Kidney (tissue), 14 donors: Measurements from ENCODE around the gene RGR. TPM values are rescaled to one million over a fixed set of nuclear protein-coding genes. Genes with fewer than 3 reads are reported as not detected.

ENCODE experiments used
- DNase-seq, 5 donors: peaks; one replicate each; pipeline ENCODE4 v3.0.0-alpha.2; 2013 to 2020
- FAIRE-seq: peaks from 2 replicates; lab custom pipeline; 2012; peaks lifted over from hg19 to GRCh38; lab: Jason Lieb, UNC
- H3K27ac ChIP-seq, 2 donors: one replicate each; pipeline ENCODE4 v1.7.0; 2013; ENCODE audit warnings: low read depth in 2 of 2, low read length in 2 of 2, inconsistent platforms in 1 of 2
- H3K27me3 ChIP-seq: one replicate; pipeline ENCODE4 v1.7.1; 2013; ENCODE audit warnings: low read length, inconsistent platforms; ENCODE audit not compliant: control insufficient read depth, insufficient read depth
- H3K36me3 ChIP-seq, 3 donors: one replicate each; pipeline versions ENCODE4 v1.7.0 to v1.7.1; 2013; ENCODE audit warnings: low read length in 3 of 3, control low read depth in 1 of 3, inconsistent platforms in 1 of 3; ENCODE audit not compliant: insufficient read depth in 3 of 3, control insufficient read depth in 2 of 3
- H3K4me1 ChIP-seq, 3 donors: one replicate each; pipeline versions ENCODE4 v1.7.0 to v1.7.1; 2013; ENCODE audit warnings: low read length in 3 of 3, inconsistent platforms in 1 of 3, low read depth in 1 of 3; ENCODE audit not compliant: control insufficient read depth in 2 of 3, insufficient read depth in 2 of 3
- H3K4me3 ChIP-seq, 3 donors: one replicate each; pipeline versions ENCODE4 v1.7.0 to v1.8.1; 2013; ENCODE audit warnings: low read length in 3 of 3, control low read depth in 1 of 3, inconsistent platforms in 1 of 3
- H3K9ac ChIP-seq, 3 donors: one replicate each; pipeline versions ENCODE4 v1.7.0 to v1.7.1; 2013; ENCODE audit warnings: low read length in 3 of 3, control low read depth in 1 of 3, inconsistent platforms in 1 of 3
- H3K9me3 ChIP-seq, 3 donors: one replicate each; pipeline versions ENCODE4 v1.7.0 to v1.7.1; 2013; ENCODE audit warnings: low read length in 3 of 3, control low read depth in 1 of 3, inconsistent platforms in 1 of 3; ENCODE audit not compliant: control insufficient read depth in 2 of 3, insufficient read depth in 1 of 3
- CTCF ChIP-seq: IDR thresholded peaks from 3 replicates; pipeline ENCODE4 v1.5.1; 2012; ENCODE audit warnings: mild to moderate bottlenecking, moderate library complexity, borderline replicate concordance; ENCODE audit not compliant: insufficient read depth; ENCODE audit errors: extremely low read depth
- intact Hi-C: fragments of 100-400 bp; cut with DNase I; formaldehyde crosslinking; loops from one replicate; pipeline ENCODE4 v1.11.1; 2022
- polyA plus RNA-seq: library from polyadenylated mRNA; stranded (reverse); fragments of 350-450 nt; fragmentation: Illumina TruSeq; extraction: RNeasy Lipid Tissue Mini Kit (QIAGEN cat#74804); gene quantifications from one replicate; pipeline ENCODE4 v1.2.3, GENCODE V29; 2014; ENCODE audit warnings: low read depth, low replicate concordance; ENCODE audit not compliant: insufficient read depth
- total RNA-seq: library from RNA; stranded (reverse); fragmentation: NEBNext Ultra II Directional; extraction: Animal tissue kit (Norgen Biotek cat#: 25700); gene quantifications from one replicate; pipeline ENCODE4 v1.2.1, GENCODE V29; 2021
- donor health status: control.
- donor health status: control.
- donor health status: control.
- donor health status: control.
- donor health status: control.
- donor health status: DM: yes; HTN: yes; CAD: no.
- donor health status: Normal renal cell carcinoma (clear cell type).

Gene RGR
- total and polyA plus RNA-seq, 2 donors from 2014 or later, result not detected

- DNase-seq (no peak), FAIRE-seq (no peak)
- Histone ChIP-seq H3K9ac (no peak overlapping the region), H3K4me1 (no peaks in the 10 kb centered on the region), H3K9me3 (no peaks in the 10 kb centered on the region), H3K4me3 (no peak overlapping the region), H3K36me3 (no peaks in the 10 kb centered on the region), H3K27ac (no peak overlapping the region), H3K27me3 (no peaks in the 10 kb centered on the region)
- no peak for TF ChIP-seq CTCF
- intact Hi-C loops, result loop anchor here (10.0 kb wide), 1 partner anchor 63 kb away; no protein-coding TSS in a partner anchor
Observed at GRCh38 chr10:84208023-84208422, 36.8 kb upstream of the RGR start.

GRCh38 chr10:84211566-84211965 is 33.3 kb upstream of the RGR start:
- no peak overlapping the region for H3K9ac ChIP-seq
- H3K4me3 ChIP-seq, result no peak overlapping the region
- no peaks in the 10 kb centered on the region for H3K9me3 ChIP-seq
- FAIRE-seq (no peak), DNase-seq (no peak)
- no peaks in the 10 kb centered on the region for H3K27me3 ChIP-seq
- no peak overlapping the region for H3K27ac ChIP-seq
- no peaks in the 10 kb centered on the region for H3K4me1 ChIP-seq
- TF ChIP-seq CTCF, result no peak
- no peaks in the 10 kb centered on the region for H3K36me3 ChIP-seq
- intact Hi-C loops, result no loop called here

DNA sequence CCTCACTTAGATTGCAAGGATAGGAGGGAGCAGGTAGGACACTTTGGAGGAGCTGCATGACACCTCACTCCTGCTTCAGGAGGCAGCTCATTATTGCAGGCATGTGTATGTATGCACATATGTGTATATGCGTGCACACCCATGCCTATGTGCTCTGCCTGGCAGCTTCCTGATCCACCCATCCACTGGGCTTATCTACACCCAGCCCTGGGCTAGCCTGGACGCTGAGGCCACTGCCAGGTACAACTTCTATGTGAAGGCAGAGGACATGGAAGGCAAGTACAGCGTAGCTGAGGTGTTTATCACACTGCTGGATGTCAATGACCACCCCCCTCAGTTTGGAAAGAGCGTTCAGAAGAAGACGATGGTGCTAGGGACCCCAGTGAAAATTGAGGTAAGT is 32.8 kb upstream of the RGR start:
- H3K36me3 ChIP-seq, result no peaks in the 10 kb centered on the region
- intact Hi-C loops, result no loop called here
- no peak for TF ChIP-seq CTCF
- no peaks in the 10 kb centered on the region for H3K4me1 ChIP-seq
- H3K9me3 ChIP-seq, result no peaks in the 10 kb centered on the region
- H3K9ac ChIP-seq, result no peak overlapping the region
- H3K27me3 ChIP-seq, result no peaks in the 10 kb centered on the region
- FAIRE-seq (no peak), DNase-seq (no peak)
- no peak overlapping the region for H3K27ac ChIP-seq
- H3K4me3 ChIP-seq, result no peak overlapping the region

- Histone ChIP-seq H3K4me3 (no peak overlapping the region), H3K9me3 (no peaks in the 10 kb centered on the region), H3K27ac (no peak overlapping the region), H3K36me3 (no peaks in the 10 kb centered on the region), H3K9ac (no peak overlapping the region), H3K4me1 (no peaks in the 10 kb centered on the region), H3K27me3 (no peaks in the 10 kb centered on the region)
- DNase-seq (no peak), FAIRE-seq (no peak)
- intact Hi-C loops, result no loop called here
- no peak for TF ChIP-seq CTCF
Observed at GRCh38 chr10:84213076-84213475, 31.8 kb upstream of the RGR start.
